GM18502 (cell line): Measurements from ENCODE around the gene ATP9B.

Experiments used
- ATAC-seq: cut with Tn5 transposase; IDR thresholded peaks from one replicate; pipeline ENCODE4 v1.9.1; 2021; ENCODE audit warnings: mild to moderate bottlenecking; ENCODE audit not compliant: unreplicated experiment, poor library complexity

ATP9B gene

GRCh38 chr18:79193826-79194225, 124.6 kb downstream of the ATP9B start:
- no peak for ATAC-seq

DNA sequence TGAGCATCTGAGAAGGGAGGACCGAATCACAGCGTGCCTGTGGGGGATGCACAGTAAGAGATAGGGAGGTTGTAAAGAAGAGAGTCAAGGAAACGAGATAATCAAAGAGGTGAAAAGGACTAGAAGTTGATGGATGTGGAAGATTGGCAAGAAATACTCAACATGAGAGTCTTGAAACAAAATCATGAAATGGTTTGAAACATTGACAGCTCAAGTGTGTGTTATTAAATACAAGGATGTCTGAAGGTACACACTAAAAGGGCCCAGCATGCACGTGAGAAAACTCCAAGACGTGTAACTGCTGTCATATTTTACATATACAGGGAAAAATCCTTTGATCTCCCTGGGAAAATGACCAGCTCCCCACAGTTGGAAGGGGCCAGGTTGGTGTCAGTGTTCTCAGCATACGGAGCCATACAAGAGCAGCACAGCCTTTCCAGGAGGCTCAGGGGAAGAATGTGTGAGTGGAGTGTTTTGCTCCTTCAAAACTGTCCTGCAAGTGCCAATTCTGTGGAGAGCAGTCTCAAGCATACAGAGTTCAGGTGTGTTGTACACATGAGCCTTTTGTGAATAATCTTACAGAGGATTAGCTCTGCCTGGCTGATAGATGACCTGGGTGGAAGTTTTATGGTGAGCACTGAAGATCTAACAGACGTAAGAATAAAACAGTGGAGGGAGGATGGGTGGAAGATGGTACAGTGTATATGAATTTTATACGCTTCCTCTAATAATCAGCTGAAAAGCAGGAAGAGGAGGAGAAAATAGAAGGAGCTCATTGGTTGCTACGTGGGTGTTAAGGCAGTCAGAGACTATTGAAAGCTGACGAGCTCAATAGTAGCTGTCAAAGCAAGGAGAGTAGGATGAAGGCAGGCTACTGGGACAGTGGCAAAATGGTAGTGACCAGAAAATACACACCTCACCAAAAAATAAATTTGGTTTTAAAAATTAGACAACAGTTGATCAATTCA, 126.8 kb downstream of the ATP9B start:
- no peak for ATAC-seq

DNA sequence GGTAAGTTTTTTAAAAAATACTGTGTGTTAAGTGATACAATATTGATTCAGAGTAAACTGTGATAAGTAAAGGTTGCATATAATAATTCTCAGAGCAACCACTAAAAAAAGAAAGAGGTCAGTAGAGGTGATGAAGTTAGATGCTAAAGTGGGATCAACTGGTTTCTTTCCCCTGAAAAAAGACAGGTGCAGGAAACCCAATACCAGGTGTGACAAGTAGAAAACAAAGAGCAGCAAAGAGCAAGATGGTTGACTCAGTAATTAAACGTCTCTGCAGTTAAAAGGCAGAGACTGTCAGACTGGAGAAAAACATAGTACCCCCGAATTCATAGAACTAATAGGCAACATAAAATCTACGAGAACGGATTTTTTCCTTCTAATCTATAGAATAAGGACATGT, 128.3 kb downstream of the ATP9B start:
- ATAC-seq, result no peak

GRCh38 chr18:79199691-79200374, 130.6 kb downstream of the ATP9B start:
- no peak for ATAC-seq

DNA sequence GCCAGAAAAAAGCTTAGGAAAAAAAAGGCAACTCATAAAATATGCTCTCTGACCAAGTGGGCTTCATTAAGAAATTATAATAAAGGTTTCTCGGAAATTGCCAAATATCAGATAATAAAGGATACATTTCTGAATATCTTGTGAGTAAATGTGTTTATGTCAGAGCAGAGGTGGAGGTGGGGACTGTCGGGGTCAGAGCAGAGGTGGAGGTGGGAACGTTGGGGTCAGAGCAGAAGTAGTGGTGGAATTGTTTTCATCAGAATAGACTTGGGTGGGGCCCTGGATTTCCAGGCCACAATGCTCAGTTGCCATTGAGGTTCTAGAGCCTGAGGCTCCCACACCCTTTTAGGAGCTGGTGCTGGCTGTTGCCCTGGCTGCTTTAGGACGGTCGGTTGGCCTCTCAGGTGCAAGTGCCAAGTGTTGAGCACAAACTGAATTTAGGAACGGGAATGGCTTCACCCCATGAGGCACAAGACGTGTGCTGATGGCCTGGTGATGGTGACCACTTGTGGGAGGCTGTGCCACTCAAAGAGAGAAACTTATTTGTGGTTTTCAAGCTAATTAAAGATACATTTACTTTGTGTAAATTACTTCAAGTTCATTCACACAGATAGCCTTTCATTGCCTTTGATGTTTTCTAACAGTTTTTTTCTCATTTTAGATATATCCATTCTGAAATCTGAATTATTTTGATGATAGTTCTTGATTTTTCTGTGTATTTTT, 131.5 kb downstream of the ATP9B start:
- no peak for ATAC-seq

- ATAC-seq, result no peak
Observed at GRCh38 chr18:79203017-79203605, 133.9 kb downstream of the ATP9B start.

DNA sequence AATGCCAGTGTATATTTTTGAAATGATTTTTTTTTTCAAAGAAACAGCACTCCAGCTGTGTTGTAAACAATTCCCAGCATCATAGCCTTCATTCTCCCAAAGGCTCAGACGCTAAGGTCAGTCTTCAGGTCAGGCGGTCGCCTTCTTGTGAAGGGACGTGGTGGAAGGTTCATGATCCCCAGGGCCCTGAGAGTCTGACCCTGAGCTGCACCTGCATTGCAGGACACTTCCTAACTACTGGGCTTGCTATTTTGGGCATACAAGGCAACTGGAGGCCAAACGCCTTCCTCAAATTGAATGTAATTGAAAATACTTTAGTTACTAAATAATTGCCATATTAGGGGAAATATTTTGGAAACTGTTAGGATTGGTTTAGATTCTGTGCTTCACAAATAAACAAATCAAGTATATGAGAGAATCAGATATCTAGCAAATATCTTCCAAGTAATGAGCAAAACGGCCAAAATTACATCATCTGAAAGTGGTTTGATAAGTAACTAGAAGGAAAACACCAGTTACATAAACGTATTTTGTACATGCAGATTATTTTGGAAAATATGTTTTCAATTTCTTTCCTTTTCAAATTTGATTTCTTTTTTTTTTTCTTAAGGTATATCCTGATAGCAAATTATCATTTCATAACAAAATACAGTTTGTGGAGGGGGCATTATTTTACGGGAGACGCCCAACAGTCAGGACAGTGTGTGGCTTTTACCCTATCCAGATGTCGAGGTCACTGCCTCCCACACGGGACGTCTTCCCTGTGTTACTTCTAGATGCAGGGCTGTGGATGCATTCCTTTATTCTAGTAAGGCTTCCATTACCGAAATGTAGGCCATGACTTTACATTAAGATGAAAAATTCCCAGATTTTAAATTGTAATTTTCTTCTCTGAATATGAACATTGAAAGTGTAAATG, 136.0 kb downstream of the ATP9B start:
- ATAC-seq, result no peak

- no peak for ATAC-seq
Observed at GRCh38 chr18:79206444-79206843, 137.2 kb downstream of the ATP9B start.

DNA sequence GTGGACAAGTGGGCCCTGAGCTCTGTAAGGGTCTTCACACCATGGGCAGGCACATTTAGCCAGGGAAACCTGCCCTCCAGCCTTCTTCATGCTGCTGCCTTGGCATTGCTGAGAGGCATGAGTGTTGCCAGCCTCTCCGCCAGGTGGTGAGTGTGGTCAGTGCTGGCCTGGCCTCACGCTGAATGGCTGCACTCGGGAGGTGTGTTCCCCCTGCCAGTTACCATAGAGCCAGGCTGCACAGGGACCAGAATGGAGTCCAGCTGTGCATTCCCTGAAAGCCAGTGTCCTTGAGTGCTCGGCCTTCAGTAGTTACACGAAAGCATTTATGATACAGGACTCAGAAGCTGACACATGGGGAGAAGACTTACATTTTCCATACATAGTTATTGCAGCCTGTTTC, 139.7 kb downstream of the ATP9B start:
- ATAC-seq, result no peak

- no peak for ATAC-seq
Observed at GRCh38 chr18:79210002-79210910, 141.1 kb downstream of the ATP9B start.

- no peak for ATAC-seq
Observed at GRCh38 chr18:79211844-79212243, 142.7 kb downstream of the ATP9B start.

DNA sequence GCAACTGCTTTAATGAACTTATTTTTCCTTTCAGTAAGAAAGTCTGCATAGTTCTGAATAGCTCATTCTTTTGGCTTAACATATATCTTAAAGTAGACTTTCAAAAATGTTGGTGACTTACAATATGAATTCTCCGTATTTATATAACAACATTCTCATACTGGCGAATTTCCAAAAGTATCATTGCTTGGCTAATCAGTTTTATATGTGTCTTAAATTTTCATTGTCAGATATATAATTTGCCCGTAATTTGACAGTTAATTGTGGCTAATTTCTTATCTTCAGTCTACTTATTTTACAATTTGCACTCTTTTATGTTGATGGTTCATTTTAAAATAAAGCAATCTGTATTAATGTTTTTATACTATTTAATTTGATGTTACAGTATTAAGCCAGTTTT, 144.9 kb downstream of the ATP9B start:
- ATAC-seq, result no peak

DNA sequence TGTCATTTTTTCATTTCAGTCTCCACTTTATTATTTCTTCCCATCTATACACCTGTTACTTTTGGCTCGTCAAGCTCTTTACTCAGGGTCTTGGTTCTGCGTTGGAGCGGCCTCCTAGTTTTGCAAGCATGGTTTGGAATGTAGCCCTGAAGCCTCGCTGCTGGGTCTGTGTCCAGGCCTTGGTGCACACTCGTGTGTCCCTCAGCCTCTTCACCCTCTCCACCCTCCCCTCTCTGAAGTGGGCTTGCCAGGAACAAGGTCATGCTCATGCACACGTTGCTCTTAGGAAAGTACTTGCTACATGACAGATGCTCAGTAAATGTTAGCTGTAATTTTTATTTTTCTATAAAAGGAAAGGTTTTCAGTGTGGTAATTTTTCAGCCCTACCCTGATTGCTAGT, 147.0 kb downstream of the ATP9B start:
- no peak for ATAC-seq

- ATAC-seq, result no peak
Observed at GRCh38 chr18:79217979-79218604, 148.9 kb downstream of the ATP9B start.

DNA sequence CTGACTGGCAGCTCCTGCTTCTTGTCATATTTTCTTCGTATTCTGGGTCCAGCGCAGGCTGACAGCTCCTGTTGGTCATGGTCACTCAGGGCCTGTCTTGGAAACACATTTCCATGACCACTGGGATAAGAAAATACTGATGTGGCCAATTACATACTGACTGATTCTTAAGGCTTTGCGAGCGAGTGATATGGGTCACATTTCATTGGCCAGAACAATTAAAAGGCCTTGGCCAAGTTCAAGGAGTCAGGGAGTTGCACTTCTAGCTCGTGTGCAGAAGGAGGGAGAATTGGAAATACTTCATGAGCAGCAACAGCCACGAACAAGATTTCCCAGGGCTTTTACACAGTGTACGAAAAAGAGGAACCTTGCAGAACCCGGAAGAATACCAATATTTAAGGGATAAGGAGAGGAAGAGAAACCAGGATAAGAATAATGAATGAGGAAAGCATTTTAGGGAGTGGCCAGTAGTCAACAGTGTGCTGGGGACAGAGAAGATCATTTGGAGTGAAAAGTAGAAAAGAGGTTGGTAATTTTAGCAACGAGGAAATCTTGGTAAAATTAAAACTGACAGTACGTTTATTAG, 149.5 kb downstream of the ATP9B start:
- ATAC-seq, result no peak

DNA sequence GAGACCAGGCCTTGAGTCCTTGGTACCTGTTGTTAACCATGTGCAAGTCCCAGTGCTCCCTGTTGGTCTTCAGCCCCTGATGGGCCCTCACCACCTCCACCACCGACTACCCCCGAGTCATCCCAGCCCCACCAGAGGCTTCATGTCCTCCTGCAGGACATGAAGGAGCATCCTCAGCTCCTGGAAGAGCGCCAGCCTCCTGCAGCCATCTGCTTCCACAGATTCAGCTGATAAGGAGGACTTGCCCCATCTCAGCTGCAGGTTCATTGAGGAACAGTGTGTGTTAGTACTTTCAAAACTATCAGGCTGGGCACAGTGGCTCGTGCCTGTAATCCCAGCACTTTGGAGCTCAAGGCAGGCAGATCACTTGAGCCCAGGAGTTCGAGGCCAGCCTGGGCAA, 151.9 kb downstream of the ATP9B start:
- no peak for ATAC-seq

DNA sequence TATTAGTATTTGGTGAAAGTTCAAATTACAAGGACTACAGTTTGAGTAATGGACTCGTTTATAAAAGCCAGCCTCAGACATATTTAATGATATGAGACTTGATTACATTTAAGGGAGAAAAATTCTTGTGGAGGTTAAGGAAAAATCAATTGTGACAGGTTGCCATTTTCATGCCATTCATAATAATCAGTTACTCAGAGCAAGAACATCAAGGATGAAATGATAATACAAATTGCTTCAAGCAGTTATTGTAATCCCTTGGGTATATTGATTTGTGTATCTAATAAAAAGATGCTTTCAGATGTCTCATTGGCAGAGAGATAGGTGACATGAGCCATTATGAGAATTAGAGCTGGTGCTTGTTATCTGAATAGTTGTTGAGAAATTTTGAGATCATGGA, 153.6 kb downstream of the ATP9B start:
- ATAC-seq, result no peak

GRCh38 chr18:79223431-79223830, 154.2 kb downstream of the ATP9B start:
- no peak for ATAC-seq
